Activated naive CD4-positive, alpha-beta T cell treated with anti-CD3 and anti-CD28 coated beads, Interleukin-2, amount 50 U/mL, for 24 hours (primary cell): ENCODE data around the gene USP12.
"Not testable (repeated sequence)": the region's sequence is repeated elsewhere in the genome, so short reads cannot be mapped to it uniquely, and the experiment has no call there.

ENCODE experiments used
- H3K27ac Mint-ChIP-seq: one replicate; pipeline ENCODE4 v1.8.0; 2021; ENCODE audit warnings: mild to moderate bottlenecking, mixed read lengths
- H3K27me3 Mint-ChIP-seq: one replicate; pipeline ENCODE4 v1.8.0; 2021; ENCODE audit warnings: mixed read lengths
- H3K36me3 Mint-ChIP-seq: one replicate; pipeline ENCODE4 v1.8.0; 2021; ENCODE audit warnings: mixed read lengths
- H3K4me1 Mint-ChIP-seq: one replicate; pipeline ENCODE4 v1.8.0; 2021; ENCODE audit warnings: mixed read lengths
- H3K4me3 Mint-ChIP-seq: one replicate; pipeline ENCODE4 v1.8.0; 2021; ENCODE audit warnings: mild to moderate bottlenecking, mixed read lengths
- H3K9me3 Mint-ChIP-seq: one replicate; pipeline ENCODE4 v1.8.0; 2021; ENCODE audit warnings: mixed read lengths

The USP12 gene

DNA sequence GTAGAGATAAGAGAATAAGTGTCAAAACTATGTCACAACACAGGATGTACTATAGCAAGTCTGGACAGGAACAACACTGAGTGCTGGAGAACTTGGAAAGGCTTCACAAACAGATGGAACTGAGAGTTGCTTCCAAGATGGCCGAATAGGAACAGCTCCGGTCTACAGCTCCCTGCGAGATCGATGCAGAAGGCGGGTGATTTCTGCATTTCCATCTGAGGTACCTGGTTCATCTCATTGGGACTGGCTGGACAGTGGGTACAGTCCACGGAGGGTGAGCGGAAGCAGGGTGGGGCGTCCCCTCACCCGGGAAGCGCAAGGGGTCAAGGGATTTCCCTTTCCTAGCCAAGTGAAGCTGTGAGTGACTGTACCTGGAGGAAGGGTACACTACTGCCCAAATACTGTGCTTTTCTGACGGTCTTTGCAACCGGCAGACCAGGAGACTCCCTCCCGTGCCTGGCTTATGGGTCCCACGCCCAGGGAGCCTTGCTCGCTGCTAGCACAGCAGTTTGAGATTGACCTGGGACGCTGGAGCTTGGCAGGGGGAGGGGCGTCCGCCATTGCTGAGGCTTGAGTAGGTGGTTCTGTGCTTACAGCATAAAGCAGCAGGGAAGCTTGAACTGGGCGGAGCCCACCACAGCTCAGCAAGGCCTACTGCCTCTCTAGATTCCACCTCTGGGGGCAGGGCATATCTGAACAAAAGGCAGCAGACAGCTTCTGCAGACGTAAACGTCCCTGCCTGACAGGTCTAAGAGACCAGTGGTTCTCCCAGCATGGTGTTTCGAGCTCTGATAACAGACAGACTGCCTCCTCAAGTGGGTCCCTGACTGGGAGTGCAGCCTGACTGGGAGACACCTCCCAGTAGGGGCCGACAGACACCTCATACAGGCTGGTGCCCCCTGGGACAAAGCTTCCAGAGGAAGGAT, 46.0 kb downstream of the USP12 start:
- Mint-ChIP-seq H3K9me3 (peaks cover 5% of the 10 kb centered on the region), H3K27me3 (no peaks in the 10 kb centered on the region), H3K4me3 (no peak overlapping the region), H3K36me3 (peaks cover 38% of the 10 kb centered on the region), H3K27ac (peak overlapping the region; percentile 19), H3K4me1 (peaks cover 73% of the 10 kb centered on the region)

DNA sequence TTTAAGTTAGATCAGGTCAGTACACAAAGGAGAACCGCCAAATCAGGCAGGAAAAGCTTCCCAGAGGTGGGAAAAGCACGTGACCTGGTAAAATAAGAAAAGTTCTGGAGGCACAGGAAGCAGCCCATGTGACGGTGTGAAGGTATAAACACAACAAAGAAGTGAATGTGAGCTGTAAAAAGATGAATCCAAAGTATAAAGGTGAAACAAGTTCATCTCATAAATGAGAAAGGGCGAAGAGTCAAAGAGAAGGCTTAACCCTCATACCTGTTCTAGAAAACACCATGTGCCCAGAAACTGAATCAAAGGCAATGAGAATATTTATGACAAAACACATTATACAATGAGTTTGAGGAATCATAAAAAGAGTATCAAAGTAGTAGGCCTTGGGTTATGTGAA, 47.0 kb downstream of the USP12 start:
- Mint-ChIP-seq H3K4me1 (peaks cover 71% of the 10 kb centered on the region), H3K36me3 (peaks cover 33% of the 10 kb centered on the region), H3K27ac (no peak overlapping the region), H3K27me3 (no peaks in the 10 kb centered on the region), H3K4me3 (no peak overlapping the region), H3K9me3 (peaks cover 5% of the 10 kb centered on the region)

DNA sequence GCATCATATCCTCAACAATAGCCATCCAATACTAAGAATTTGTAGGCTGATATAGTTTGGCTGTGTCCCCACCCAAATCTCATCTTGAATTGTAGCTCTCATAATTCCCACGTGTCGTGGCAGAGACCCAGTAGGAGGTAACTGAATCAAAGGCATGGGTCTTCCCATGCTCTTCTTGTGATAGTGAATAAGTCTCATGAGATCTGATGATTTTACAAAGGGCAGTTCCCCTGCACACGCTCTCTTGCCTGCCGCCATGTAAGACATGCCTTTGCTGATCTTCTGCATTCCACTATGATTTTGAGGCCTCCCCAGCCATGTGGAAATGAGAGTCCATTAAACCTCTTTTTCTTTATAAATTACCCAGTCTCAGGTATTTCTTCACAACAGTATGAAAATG, 48.2 kb downstream of the USP12 start:
- Mint-ChIP-seq H3K4me1 (peaks cover 72% of the 10 kb centered on the region), H3K36me3 (peaks cover 40% of the 10 kb centered on the region)

GRCh38 chr13:27122036-27122435, 49.6 kb downstream of the USP12 start:
- Mint-ChIP-seq H3K27ac (no peak overlapping the region), H3K9me3 (peaks cover 5% of the 10 kb centered on the region), H3K4me3 (no peak overlapping the region), H3K4me1 (peaks cover 67% of the 10 kb centered on the region), H3K36me3 (peaks cover 41% of the 10 kb centered on the region), H3K27me3 (no peaks in the 10 kb centered on the region)

More for the DNA sequence above, 48.2 kb downstream of the USP12 start:
- not testable (repeated sequence) for H3K4me3 Mint-ChIP-seq, H3K27me3 Mint-ChIP-seq, H3K9me3 Mint-ChIP-seq, H3K27ac Mint-ChIP-seq

- Mint-ChIP-seq H3K36me3 (peaks cover 41% of the 10 kb centered on the region), H3K27ac (no peak overlapping the region), H3K4me1 (peaks cover 61% of the 10 kb centered on the region), H3K27me3 (no peaks in the 10 kb centered on the region), H3K4me3 (no peak overlapping the region), H3K9me3 (peaks cover 5% of the 10 kb centered on the region)
These were observed 50.8 kb downstream of the USP12 start for GRCh38 chr13:27120811-27121210.

DNA sequence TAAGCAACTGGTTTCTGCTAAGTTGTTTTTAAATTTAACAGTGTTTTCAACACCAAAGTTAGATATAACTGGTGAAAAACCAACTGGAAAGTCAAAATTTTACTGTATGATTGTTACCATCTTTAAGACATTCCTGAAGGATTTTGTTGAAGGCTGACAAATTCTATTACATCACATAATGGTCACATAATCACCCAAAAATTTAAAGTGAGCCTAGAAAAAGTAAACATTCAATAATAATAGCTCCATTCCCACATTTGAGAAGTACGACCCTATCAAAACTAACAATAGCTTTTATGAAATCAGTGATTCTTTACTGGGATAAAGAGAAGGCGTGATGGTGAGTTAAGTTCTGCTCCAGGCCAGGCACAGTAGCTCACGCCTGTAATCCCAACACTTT, 51.6 kb downstream of the USP12 start:
- Mint-ChIP-seq H3K27ac (no peak overlapping the region), H3K9me3 (peaks cover 5% of the 10 kb centered on the region), H3K36me3 (peaks cover 46% of the 10 kb centered on the region), H3K27me3 (no peaks in the 10 kb centered on the region), H3K4me3 (no peak overlapping the region), H3K4me1 (peaks cover 69% of the 10 kb centered on the region)

DNA sequence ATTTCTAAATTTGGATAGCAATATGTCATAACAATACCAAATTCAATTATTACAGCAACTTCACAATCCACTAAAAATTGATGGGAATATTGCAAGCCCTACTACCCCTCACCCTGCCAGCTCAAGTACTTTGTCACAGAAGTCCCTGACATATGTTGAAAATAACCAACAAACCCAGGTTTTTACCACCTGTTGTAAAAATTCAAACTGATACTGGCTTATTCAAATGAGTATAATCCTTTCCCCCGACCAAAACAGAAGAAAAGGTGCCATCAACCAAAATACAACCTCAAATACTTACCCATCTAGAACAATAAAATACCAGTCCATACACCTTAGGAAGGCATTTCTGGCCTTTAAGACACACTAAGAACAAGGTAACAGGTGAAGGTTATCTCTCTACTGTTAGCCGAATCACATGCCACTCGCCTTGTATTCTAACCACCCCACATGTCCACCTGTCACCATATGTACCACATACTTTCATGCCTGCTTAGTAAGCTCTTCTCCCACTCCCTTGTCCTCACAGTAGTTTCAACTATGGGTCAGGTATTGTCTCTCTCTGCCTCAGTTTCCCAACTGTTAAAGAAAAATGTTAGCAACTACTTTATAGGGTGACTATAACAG, 53.1 kb downstream of the USP12 start:
- H3K27me3 Mint-ChIP-seq, result no peaks in the 10 kb centered on the region
- H3K36me3 Mint-ChIP-seq, result peaks cover 37% of the 10 kb centered on the region
- H3K4me3 Mint-ChIP-seq, result peak overlapping the region; percentile 40
- peaks cover 65% of the 10 kb centered on the region for H3K4me1 Mint-ChIP-seq
- H3K9me3 Mint-ChIP-seq, result peaks cover 5% of the 10 kb centered on the region
- H3K27ac Mint-ChIP-seq, result peak overlapping the region; percentile 57

GRCh38 chr13:27117952-27118351, 53.7 kb downstream of the USP12 start:
- Mint-ChIP-seq H3K4me3 (no peak overlapping the region), H3K4me1 (peaks cover 65% of the 10 kb centered on the region), H3K27me3 (no peaks in the 10 kb centered on the region), H3K36me3 (peaks cover 37% of the 10 kb centered on the region), H3K9me3 (no peaks in the 10 kb centered on the region), H3K27ac (no peak overlapping the region)

DNA sequence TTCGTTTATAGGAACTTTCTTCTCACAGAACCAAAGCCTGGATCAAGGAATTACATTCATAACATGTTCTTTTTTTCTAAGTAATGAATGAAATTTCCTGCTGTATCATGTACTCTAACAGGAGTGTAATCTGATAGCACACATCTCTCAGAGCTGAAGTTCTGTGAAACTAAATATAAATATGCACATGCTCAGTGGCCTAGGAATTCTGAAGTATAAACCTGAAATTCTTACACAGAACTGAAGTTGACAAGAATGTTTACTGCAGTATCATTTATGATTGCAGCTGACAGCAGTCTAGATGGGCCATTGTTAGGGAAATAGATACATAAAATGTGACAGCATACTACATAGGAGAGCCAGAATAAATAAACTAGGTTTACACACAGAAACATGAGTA, 54.5 kb downstream of the USP12 start:
- no peaks in the 10 kb centered on the region for H3K27me3 Mint-ChIP-seq
- no peak overlapping the region for H3K4me3 Mint-ChIP-seq
- H3K27ac Mint-ChIP-seq, result no peak overlapping the region
- H3K4me1 Mint-ChIP-seq, result peaks cover 63% of the 10 kb centered on the region
- H3K36me3 Mint-ChIP-seq, result peaks cover 34% of the 10 kb centered on the region
- H3K9me3 Mint-ChIP-seq, result no peaks in the 10 kb centered on the region

- Mint-ChIP-seq H3K27me3 (no peaks in the 10 kb centered on the region), H3K36me3 (peaks cover 24% of the 10 kb centered on the region), H3K27ac (peak overlapping the region; percentile 6), H3K9me3 (no peaks in the 10 kb centered on the region), H3K4me3 (no peak overlapping the region), H3K4me1 (peaks cover 47% of the 10 kb centered on the region)
These were observed 58.2 kb downstream of the USP12 start for GRCh38 chr13:27113436-27113835.

- no peaks in the 10 kb centered on the region for H3K27me3 Mint-ChIP-seq
- H3K4me1 Mint-ChIP-seq, result peaks cover 38% of the 10 kb centered on the region
- H3K27ac Mint-ChIP-seq, result no peak overlapping the region
- peaks cover 22% of the 10 kb centered on the region for H3K36me3 Mint-ChIP-seq
- H3K4me3 Mint-ChIP-seq, result no peak overlapping the region
- H3K9me3 Mint-ChIP-seq, result no peaks in the 10 kb centered on the region
These were observed 59.6 kb downstream of the USP12 start for GRCh38 chr13:27112006-27112405.

DNA sequence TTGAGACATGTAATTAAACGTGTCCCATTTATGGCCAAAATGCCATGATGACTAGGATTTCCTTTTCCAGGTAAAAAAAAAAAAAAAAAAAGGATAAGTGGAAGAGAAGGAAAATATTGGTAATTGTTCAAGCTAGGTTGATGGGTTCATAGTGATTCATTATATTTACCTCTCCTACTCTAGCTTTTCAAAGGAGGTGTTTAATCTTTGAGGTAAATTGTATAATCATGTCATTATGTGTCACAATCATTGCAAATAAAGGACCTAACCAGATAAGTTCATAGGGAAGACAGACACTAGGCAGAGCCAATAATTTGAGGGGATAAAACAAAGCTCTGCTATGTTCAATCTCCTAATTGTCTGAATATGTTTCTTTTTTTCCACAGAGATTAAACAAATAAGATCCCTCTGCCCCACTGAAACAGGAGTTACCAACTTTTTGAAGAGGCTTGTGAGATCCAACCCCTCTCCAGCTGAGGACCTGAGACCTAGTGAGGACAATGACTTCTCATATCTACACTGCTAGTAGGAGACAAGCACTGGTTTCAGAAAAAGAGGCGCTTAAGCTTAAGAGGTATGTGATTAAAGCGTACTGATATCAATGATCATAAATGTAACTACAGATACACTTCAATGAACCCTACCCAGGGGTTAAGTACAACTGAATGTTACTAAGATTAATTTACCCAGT, 61.4 kb downstream of the USP12 start:
- Mint-ChIP-seq H3K4me3 (no peak overlapping the region), H3K9me3 (no peaks in the 10 kb centered on the region), H3K27me3 (no peaks in the 10 kb centered on the region), H3K27ac (no peak overlapping the region), H3K36me3 (peaks cover 23% of the 10 kb centered on the region), H3K4me1 (peaks cover 35% of the 10 kb centered on the region)

- H3K4me1 Mint-ChIP-seq, result peaks cover 26% of the 10 kb centered on the region
- H3K4me3 Mint-ChIP-seq, result no peak overlapping the region
- no peaks in the 10 kb centered on the region for H3K27me3 Mint-ChIP-seq
- H3K9me3 Mint-ChIP-seq, result no peaks in the 10 kb centered on the region
- H3K36me3 Mint-ChIP-seq, result peaks cover 23% of the 10 kb centered on the region
- peak overlapping the region; percentile 47 for H3K27ac Mint-ChIP-seq
These were observed 65.5 kb downstream of the USP12 start for GRCh38 chr13:27106144-27106543.

GRCh38 chr13:27104606-27105005, 67.0 kb downstream of the USP12 start:
- peaks cover 25% of the 10 kb centered on the region for H3K4me1 Mint-ChIP-seq
- H3K36me3 Mint-ChIP-seq, result peaks cover 28% of the 10 kb centered on the region
- no peaks in the 10 kb centered on the region for H3K27me3 Mint-ChIP-seq
- H3K9me3 Mint-ChIP-seq, result no peaks in the 10 kb centered on the region
- H3K4me3 Mint-ChIP-seq, result no peak overlapping the region
- H3K27ac Mint-ChIP-seq, result no peak overlapping the region

- H3K4me3 Mint-ChIP-seq, result no peak overlapping the region
- H3K27me3 Mint-ChIP-seq, result no peaks in the 10 kb centered on the region
- H3K36me3 Mint-ChIP-seq, result peaks cover 25% of the 10 kb centered on the region
- H3K27ac Mint-ChIP-seq, result no peak overlapping the region
- peaks cover 29% of the 10 kb centered on the region for H3K4me1 Mint-ChIP-seq
- H3K9me3 Mint-ChIP-seq, result no peaks in the 10 kb centered on the region
These were observed 69.8 kb downstream of the USP12 start for GRCh38 chr13:27101847-27102246.

DNA sequence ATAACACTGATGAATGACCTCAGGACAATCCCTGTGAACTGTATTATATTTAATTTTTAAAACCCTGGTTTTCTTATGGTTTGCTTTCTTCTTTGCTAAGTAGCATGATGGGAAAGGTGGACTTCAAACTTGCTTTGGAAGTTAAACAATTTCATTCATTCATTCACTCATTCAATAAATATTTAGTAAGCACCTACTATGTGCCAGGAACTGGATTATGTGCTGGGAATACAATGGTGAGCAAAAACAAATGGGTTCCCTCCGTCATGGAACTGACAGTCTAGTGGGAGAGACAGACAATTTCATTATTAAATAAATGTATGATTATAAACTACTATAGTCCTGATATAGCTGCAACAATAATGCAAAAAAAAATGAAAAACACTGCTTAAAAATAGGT, 70.3 kb downstream of the USP12 start:
- peaks cover 26% of the 10 kb centered on the region for H3K4me1 Mint-ChIP-seq
- H3K27ac Mint-ChIP-seq, result no peak overlapping the region
- no peaks in the 10 kb centered on the region for H3K27me3 Mint-ChIP-seq
- H3K9me3 Mint-ChIP-seq, result no peaks in the 10 kb centered on the region
- H3K4me3 Mint-ChIP-seq, result no peak overlapping the region
- peaks cover 25% of the 10 kb centered on the region for H3K36me3 Mint-ChIP-seq
